Measurements from ENCODE around the gene MAN1C1.

GRCh38 chr1:25687221-25688017 lies 70.8 kb downstream of the MAN1C1 start:
- no peak for TF ChIP-seq POLR2A (IDR thresholded peaks at IDR 0.05)
- TF ChIP-seq, protein P1, sequence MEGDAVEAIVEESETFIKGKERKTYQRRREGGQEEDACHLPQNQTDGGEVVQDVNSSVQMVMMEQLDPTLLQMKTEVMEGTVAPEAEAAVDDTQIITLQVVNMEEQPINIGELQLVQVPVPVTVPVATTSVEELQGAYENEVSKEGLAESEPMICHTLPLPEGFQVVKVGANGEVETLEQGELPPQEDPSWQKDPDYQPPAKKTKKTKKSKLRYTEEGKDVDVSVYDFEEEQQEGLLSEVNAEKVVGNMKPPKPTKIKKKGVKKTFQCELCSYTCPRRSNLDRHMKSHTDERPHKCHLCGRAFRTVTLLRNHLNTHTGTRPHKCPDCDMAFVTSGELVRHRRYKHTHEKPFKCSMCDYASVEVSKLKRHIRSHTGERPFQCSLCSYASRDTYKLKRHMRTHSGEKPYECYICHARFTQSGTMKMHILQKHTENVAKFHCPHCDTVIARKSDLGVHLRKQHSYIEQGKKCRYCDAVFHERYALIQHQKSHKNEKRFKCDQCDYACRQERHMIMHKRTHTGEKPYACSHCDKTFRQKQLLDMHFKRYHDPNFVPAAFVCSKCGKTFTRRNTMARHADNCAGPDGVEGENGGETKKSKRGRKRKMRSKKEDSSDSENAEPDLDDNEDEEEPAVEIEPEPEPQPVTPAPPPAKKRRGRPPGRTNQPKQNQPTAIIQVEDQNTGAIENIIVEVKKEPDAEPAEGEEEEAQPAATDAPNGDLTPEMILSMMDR (IDR thresholded peaks at IDR 0.05) = no peak
